ENCODE measurements around the gene SNCG.
"Not testable (repeated sequence)": the region's sequence is repeated elsewhere in the genome, so short reads cannot be mapped to it uniquely, and the experiment has no call there.

Gene SNCG

DNA sequence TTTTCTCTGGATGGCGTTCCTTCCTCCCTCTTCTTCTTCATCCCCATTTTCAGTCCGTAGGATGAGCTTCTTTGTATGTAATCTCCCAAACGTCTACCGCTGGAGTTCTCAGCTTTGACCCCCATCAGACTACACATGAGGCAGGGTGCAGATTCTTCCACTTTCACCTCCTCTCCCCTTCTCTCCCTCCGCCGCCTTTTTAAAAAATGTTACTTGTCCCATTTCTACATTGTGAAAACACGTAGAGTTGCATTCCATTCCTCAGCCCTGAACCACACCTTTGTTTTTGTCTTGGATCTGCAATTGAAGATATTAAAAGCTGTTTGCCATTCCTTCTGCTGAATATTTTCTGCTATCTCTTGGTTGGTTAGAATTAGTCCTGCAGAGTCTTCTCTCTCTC is 16.1 kb downstream of the SNCG start:
- in situ Hi-C loops (cut with MboI; ENCODE audit: low sequenced_read_pairs), result no loop called here

DNA sequence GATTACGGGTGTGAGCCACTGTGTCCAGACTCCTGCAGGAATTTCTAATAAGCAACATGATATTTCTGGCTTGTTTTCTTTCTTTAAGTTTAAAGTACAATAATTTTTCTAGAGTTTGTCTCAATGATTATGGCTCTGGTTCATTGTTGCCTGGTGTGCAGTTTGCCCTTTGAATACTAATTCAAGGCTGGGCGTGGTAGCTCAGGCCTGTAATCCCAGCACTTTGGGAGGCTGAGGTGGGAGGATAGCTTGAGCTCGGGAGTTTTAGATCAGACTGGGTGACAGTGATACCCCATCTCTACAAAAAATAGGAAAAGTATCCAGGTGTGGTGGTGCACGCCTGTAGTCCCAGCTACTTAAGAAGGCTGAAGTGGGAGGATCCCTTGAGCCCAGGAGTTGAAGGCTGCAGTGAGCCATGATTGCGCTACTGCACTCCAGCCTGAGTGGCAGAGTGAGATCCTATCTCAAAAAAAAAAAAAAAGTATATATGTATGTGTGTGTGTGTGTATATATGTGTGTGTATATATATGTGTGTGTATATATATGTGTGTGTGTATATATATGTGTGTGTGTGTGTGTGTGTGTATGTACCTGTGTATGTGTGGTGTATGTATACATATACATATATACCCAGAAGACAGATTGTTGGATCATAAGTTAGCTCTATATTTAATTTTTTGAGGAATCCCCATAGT is 18.1 kb downstream of the SNCG start:
- in situ Hi-C loops (cut with MboI; ENCODE audit: low sequenced_read_pairs), result no loop called here

DNA sequence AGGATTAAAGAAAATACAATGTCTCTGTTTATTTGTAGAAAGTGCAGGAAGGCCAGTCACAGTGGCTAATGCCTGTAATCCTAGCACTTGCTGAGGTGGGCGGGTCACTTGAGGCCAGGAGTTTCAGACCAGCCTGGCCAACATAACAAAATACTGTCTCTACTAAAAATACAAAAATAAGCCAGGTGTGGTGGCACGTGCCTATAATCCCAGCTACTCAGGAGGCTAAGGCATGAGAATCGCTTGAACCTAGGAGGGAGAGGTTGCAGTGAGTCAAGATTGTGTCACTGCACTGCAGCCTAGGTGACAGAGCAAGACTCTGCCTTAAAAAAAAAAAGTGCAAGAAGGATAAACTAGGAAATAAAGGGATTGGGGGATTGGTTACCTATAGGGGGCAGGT is 20.1 kb downstream of the SNCG start:
- in situ Hi-C loops (cut with MboI; ENCODE audit: low sequenced_read_pairs), result not testable (repeated sequence)

DNA sequence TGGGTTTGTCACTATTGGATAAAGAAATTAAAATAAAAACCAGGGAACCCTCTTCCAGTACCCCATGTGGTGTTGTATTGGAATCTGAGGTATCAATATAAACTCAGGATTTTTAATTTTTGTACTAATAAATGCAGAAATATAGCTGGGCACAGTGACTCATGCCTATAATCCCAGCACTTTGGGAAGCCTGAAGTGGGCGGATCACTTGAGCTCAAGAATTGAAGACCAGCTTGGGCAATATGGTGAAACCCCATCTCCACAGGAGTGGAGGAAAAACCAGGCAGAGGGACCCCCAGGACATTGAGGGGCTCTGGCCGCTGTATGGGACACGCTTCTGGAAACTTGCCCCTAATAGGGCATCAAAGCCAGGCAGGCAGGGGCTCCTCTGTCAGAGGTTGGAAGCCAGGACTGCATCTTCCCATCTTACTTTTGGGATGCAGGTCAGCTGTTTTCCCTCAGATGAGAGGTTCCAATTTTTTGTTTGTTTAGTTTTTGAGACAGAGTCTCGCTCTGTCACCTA is 21.0 kb downstream of the SNCG start:
- in situ Hi-C loops (cut with MboI; ENCODE audit: low sequenced_read_pairs), result no loop called here

GRCh38 chr10:86979977-86980448 is 21.6 kb downstream of the SNCG start:
- in situ Hi-C loops (cut with MboI; ENCODE audit: low sequenced_read_pairs), result no loop called here

DNA sequence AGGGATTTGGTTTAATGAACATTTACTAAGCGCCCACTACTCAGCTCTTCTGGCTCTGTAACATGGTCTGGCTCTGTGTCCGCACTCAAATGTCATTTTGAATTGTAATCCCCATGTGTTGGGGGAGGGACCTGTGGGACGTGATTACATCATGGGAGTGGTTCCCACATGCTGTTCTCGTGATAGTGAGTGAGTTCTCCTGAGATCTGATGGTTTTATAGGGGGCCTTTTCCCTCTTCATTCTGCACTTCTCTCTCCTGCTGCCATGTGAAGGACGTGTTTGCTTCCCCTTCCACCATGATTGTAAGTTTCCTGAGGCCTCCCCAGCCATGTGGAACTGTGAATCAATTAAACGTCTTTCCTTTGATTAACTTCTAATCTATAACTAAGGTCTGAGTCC is 22.6 kb downstream of the SNCG start:
- in situ Hi-C loops (cut with MboI; ENCODE audit: low sequenced_read_pairs), result not testable (repeated sequence)

DNA sequence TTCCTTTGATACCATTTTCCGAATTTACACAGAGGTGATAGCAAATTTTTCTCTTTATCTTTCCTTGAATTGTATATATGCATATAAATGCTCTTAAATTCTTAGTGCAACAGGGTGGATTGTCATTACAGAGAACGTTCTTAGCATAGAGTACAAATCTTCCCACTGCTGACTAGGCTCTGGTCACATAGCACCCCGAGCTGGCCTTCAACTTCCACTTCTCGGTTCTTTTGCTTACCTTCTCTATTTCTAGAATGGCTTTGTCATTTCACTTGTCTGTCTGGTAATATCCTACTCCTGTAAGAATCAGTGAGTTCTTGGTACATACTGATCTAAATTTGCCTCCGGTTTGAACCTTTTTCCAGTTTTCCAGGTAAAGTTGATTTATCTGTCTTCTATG is 23.3 kb downstream of the SNCG start:
- in situ Hi-C loops (cut with MboI; ENCODE audit: low sequenced_read_pairs), result no loop called here

GRCh38 chr10:86984498-86984897 is 26.1 kb downstream of the SNCG start:
- in situ Hi-C loops (cut with MboI; ENCODE audit: low sequenced_read_pairs), result not testable (repeated sequence)

- in situ Hi-C loops (cut with MboI; ENCODE audit: low sequenced_read_pairs), result no loop called here
Measured at GRCh38 chr10:86988520-86988919, 30.1 kb downstream of the SNCG start.

DNA sequence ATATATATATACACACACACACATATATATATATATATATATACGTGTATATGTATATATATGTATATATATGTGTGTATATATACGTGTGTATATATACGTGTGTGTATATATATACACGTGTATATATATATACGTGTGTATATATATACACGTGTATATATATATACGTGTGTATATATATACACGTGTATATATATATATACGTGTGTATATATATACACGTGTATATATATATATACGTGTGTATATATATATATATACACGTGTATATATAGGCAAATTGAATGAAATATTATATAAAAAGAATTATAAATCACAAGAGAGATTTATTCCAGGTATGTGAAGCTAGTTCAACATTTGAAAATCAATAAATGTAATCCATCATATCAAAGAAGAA is 33.0 kb downstream of the SNCG start:
- in situ Hi-C loops (cut with MboI; ENCODE audit: low sequenced_read_pairs), result not testable (repeated sequence)

GRCh38 chr10:86992456-86992855 is 34.1 kb downstream of the SNCG start:
- in situ Hi-C loops (cut with MboI; ENCODE audit: low sequenced_read_pairs), result no loop called here

DNA sequence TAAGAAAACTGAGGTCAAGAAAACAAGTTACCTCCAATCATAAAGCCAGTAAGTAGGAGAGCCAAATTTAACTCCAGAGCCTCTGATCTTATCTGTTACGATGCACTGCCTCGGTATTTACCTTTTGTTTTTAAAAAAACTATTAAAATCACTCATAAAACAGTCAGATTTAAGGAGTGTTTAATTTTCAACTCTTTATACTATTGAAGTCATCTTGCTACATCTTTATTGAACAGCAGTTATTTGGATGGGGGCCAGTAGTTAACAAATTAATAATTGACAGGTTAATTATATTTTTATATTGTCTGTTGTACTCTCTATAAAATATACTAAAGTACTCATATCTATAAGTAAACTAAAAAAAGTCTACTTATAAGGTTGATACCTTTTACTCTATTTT is 34.5 kb downstream of the SNCG start:
- in situ Hi-C loops (cut with MboI; ENCODE audit: low sequenced_read_pairs), result no loop called here

- in situ Hi-C loops (cut with MboI; ENCODE audit: low sequenced_read_pairs), result not testable (repeated sequence)
Measured at GRCh38 chr10:86999802-87000403, 41.5 kb downstream of the SNCG start.

GRCh38 chr10:87000491-87000890 is 42.1 kb downstream of the SNCG start:
- in situ Hi-C loops (cut with MboI; ENCODE audit: low sequenced_read_pairs), result no loop called here

- in situ Hi-C loops (cut with MboI; ENCODE audit: low sequenced_read_pairs), result not testable (repeated sequence)
Measured at GRCh38 chr10:87007124-87007523, 48.7 kb downstream of the SNCG start.

GRCh38 chr10:87007674-87008073 is 49.3 kb downstream of the SNCG start:
- in situ Hi-C loops (cut with MboI; ENCODE audit: low sequenced_read_pairs), result not testable (repeated sequence)

GRCh38 chr10:87008303-87008702 is 49.9 kb downstream of the SNCG start:
- in situ Hi-C loops (cut with MboI; ENCODE audit: low sequenced_read_pairs), result not testable (repeated sequence)

- in situ Hi-C loops (cut with MboI; ENCODE audit: low sequenced_read_pairs), result not testable (repeated sequence)
Measured at GRCh38 chr10:87009134-87009696, 50.8 kb downstream of the SNCG start.
